ENCODE results near the gene DPPA4.

Gene DPPA4

DNA sequence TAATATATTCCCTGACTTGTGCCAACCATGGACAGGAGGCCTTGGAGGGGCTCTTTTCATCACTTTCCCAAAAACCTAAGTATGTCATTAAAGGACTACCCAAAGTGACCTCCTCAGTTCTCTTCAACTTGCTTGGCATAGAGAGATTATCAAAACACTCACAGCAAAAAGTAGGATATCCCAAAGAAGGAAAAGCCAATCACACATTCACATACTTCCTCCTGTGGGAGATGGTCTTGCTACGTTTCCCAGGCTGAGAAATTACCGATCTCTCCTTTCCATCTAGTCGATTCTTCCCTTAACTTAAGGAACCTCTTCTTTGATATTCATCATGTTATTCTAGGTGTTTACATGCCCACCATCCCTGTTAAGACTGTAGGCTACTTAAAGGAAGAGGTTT, 9.1 kb downstream of the DPPA4 start:
- Histone ChIP-seq H3F3A (ENCODE audit: insufficient read depth, low read length) (no peaks in the 10 kb centered on the region), H3K4me2 (ENCODE audit: low read length) (no peak overlapping the region), H3K9me3 (ENCODE audit: low read length) (no peaks in the 10 kb centered on the region), H3K36me3 (ENCODE audit: insufficient read depth, low read length) (no peaks in the 10 kb centered on the region), H2AFZ (ENCODE audit: low read length) (no peak overlapping the region), H3K9me2 (ENCODE audit: low read depth, low read length) (no peaks in the 10 kb centered on the region), H4K20me1 (ENCODE audit: insufficient read depth, low read length) (no peaks in the 10 kb centered on the region), H3K79me2 (ENCODE audit: insufficient read depth, low read length) (no peaks in the 10 kb centered on the region), H3K4me3 (ENCODE audit: low read depth, low read length, poor library complexity, severe bottlenecking) (no peak overlapping the region), H3K27ac (ENCODE audit: low read depth, low read length, poor library complexity, severe bottlenecking) (no peak overlapping the region), H3K4me1 (ENCODE audit: insufficient read depth, low read length, severe bottlenecking) (no peaks in the 10 kb centered on the region), H3K27me3 (ENCODE audit: insufficient read depth, low read length) (no peaks in the 10 kb centered on the region; the same call in 1 of the 2 replicates), H3K9ac (ENCODE audit: low read length) (no peak overlapping the region)
- no peak for TF ChIP-seq EZH2 (IDR thresholded peaks at IDR 0.05; ENCODE audit: borderline replicate concordance, low read length)
- TF ChIP-seq, protein P1, sequence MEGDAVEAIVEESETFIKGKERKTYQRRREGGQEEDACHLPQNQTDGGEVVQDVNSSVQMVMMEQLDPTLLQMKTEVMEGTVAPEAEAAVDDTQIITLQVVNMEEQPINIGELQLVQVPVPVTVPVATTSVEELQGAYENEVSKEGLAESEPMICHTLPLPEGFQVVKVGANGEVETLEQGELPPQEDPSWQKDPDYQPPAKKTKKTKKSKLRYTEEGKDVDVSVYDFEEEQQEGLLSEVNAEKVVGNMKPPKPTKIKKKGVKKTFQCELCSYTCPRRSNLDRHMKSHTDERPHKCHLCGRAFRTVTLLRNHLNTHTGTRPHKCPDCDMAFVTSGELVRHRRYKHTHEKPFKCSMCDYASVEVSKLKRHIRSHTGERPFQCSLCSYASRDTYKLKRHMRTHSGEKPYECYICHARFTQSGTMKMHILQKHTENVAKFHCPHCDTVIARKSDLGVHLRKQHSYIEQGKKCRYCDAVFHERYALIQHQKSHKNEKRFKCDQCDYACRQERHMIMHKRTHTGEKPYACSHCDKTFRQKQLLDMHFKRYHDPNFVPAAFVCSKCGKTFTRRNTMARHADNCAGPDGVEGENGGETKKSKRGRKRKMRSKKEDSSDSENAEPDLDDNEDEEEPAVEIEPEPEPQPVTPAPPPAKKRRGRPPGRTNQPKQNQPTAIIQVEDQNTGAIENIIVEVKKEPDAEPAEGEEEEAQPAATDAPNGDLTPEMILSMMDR (IDR thresholded peaks at IDR 0.05; ENCODE audit: low read length) = no peak

DNA sequence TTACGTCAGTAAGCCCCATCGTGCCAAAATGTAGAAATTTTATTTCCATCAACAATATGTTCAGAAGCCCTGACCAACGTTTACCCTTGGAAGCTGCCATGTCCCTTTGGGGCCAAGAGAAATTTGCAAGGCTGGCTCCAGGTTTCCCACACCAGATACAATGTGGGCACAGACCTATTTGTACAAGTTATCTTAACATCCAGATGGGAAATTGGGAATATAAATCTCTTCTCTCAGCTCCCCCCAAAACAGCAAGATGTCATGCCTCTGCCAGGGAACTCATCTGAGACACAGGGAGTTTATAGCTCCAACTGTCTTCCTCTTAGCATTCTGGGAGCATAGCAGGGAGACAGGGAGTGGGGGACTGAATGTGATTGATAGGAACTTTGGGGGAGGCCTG, 11.7 kb downstream of the DPPA4 start:
- H3K27ac ChIP-seq (ENCODE audit: low read depth, low read length, poor library complexity, severe bottlenecking) = no peak overlapping the region

GRCh38 chr3:109325109-109325508, 12.2 kb downstream of the DPPA4 start:
- Histone ChIP-seq H3K36me3 (ENCODE audit: insufficient read depth, low read length) (no peaks in the 10 kb centered on the region), H3K9ac (ENCODE audit: low read length) (no peak overlapping the region), H3K4me2 (ENCODE audit: low read length) (no peak overlapping the region), H3K4me1 (ENCODE audit: insufficient read depth, low read length, severe bottlenecking) (no peaks in the 10 kb centered on the region), H3F3A (ENCODE audit: insufficient read depth, low read length) (no peaks in the 10 kb centered on the region), H3K9me2 (ENCODE audit: low read depth, low read length) (no peaks in the 10 kb centered on the region), H3K27ac (ENCODE audit: low read depth, low read length, poor library complexity, severe bottlenecking) (no peak overlapping the region), H2AFZ (ENCODE audit: low read length) (no peak overlapping the region), H4K20me1 (ENCODE audit: insufficient read depth, low read length) (no peaks in the 10 kb centered on the region), H3K9me3 (ENCODE audit: low read length) (no peaks in the 10 kb centered on the region), H3K27me3 (ENCODE audit: insufficient read depth, low read length) (no peaks in the 10 kb centered on the region; the same call in 1 of the 2 replicates), H3K79me2 (ENCODE audit: insufficient read depth, low read length) (no peaks in the 10 kb centered on the region), H3K4me3 (ENCODE audit: low read depth, low read length, poor library complexity, severe bottlenecking) (no peak overlapping the region)
- TF ChIP-seq, protein P1 (IDR thresholded peaks at IDR 0.05; ENCODE audit: low read length) = no peak
- TF ChIP-seq EZH2 (IDR thresholded peaks at IDR 0.05; ENCODE audit: borderline replicate concordance, low read length) = no peak

More for the DNA sequence above, 11.7 kb downstream of the DPPA4 start:
- Histone ChIP-seq H3K9me3 (ENCODE audit: low read length) (no peaks in the 10 kb centered on the region), H3F3A (ENCODE audit: insufficient read depth, low read length) (no peaks in the 10 kb centered on the region), H3K9me2 (ENCODE audit: low read depth, low read length) (no peaks in the 10 kb centered on the region), H3K27me3 (ENCODE audit: insufficient read depth, low read length) (no peaks in the 10 kb centered on the region; the same call in 1 of the 2 replicates), H3K4me1 (ENCODE audit: insufficient read depth, low read length, severe bottlenecking) (no peaks in the 10 kb centered on the region), H2AFZ (ENCODE audit: low read length) (no peak overlapping the region), H3K36me3 (ENCODE audit: insufficient read depth, low read length) (no peaks in the 10 kb centered on the region), H3K9ac (ENCODE audit: low read length) (no peak overlapping the region), H3K4me3 (ENCODE audit: low read depth, low read length, poor library complexity, severe bottlenecking) (no peak overlapping the region), H4K20me1 (ENCODE audit: insufficient read depth, low read length) (no peaks in the 10 kb centered on the region), H3K4me2 (ENCODE audit: low read length) (no peak overlapping the region), H3K79me2 (ENCODE audit: insufficient read depth, low read length) (no peaks in the 10 kb centered on the region)
- no peak for TF ChIP-seq EZH2 (IDR thresholded peaks at IDR 0.05; ENCODE audit: borderline replicate concordance, low read length)
- TF ChIP-seq, protein P1 (IDR thresholded peaks at IDR 0.05; ENCODE audit: low read length) = no peak

Measured in OCI-LY1 (cell line).